CD4-positive, alpha-beta memory T cell (primary cell): ENCODE measurements around the gene COQ8B. TPM values are rescaled to one million over a fixed set of nuclear protein-coding genes. Genes with fewer than 3 reads are reported as not detected.

Experiments used
- CTCF ChIA-PET: fragments of 350-600 bp; sonication (Branson Sonifier 250); formaldehyde crosslinking; loops from one replicate; lab custom pipeline; 2021; ENCODE audit warnings: inconsistent platforms; ENCODE audit not compliant: partially characterized antibody; lab: Charles Lee
- POLR2A ChIA-PET: fragments of 350-600 bp; sonication (Branson Sonifier 250); formaldehyde crosslinking; loops from one replicate; lab custom pipeline; 2021; ENCODE audit not compliant: partially characterized antibody; lab: Charles Lee
- DNase-seq, 5 donors: peaks; one replicate each; pipeline versions ENCODE4 v3.0.0 to v3.0.0-alpha.2; 2020 to 2022; ENCODE audit warnings: mixed read lengths in 1 of 5
- H3K27ac ChIP-seq: one replicate; pipeline ENCODE4 v1.7.0; 2013; ENCODE audit warnings: low read depth, low read length
- H3K27me3 ChIP-seq: 2 replicates; pipeline ENCODE4 v1.7.0; 2013; ENCODE audit warnings: mild to moderate bottlenecking, low read length, moderate library complexity; ENCODE audit not compliant: insufficient read depth
- H3K36me3 ChIP-seq: 2 replicates; pipeline ENCODE4 v1.7.0; 2013; ENCODE audit warnings: mild to moderate bottlenecking, low read length, moderate library complexity; ENCODE audit not compliant: insufficient read depth
- H3K4me1 ChIP-seq: 2 replicates; pipeline ENCODE4 v1.7.0; 2013; ENCODE audit warnings: mild to moderate bottlenecking, low read length, moderate library complexity; ENCODE audit not compliant: insufficient read depth
- H3K4me3 ChIP-seq, 2 donors: one replicate each; pipeline ENCODE4 v1.7.0; 2013; ENCODE audit warnings: low read length in 2 of 2, mild to moderate bottlenecking in 1 of 2
- H3K9me3 ChIP-seq, 2 donors: one replicate each; pipeline ENCODE4 v1.7.0; 2013; ENCODE audit warnings: low read length in 2 of 2, control low read depth in 1 of 2; ENCODE audit not compliant: control insufficient read depth in 1 of 2
- H3K27ac Mint-ChIP-seq, 7 donors: one replicate each; pipeline ENCODE4 v1.8.0; 2020 to 2021; ENCODE audit warnings: mixed read lengths in 7 of 7, mild to moderate bottlenecking in 6 of 7, inconsistent platforms in 3 of 7, moderate library complexity in 3 of 7
- H3K27me3 Mint-ChIP-seq, 2 donors: one replicate each; pipeline ENCODE4 v1.8.0; 2020 to 2021; ENCODE audit warnings: mixed read lengths in 2 of 2
- H3K36me3 Mint-ChIP-seq, 2 donors: one replicate each; pipeline ENCODE4 v1.8.0; 2020 to 2021; ENCODE audit warnings: mixed read lengths in 2 of 2, inconsistent platforms in 1 of 2, mild to moderate bottlenecking in 1 of 2
- H3K4me1 Mint-ChIP-seq, 4 donors: one replicate each; pipeline ENCODE4 v1.8.0; 2020 to 2021; ENCODE audit warnings: mixed read lengths in 4 of 4, mild to moderate bottlenecking in 1 of 4
- H3K4me3 Mint-ChIP-seq, 8 donors: one replicate each; pipeline ENCODE4 v1.8.0; 2020 to 2021; ENCODE audit warnings: mixed read lengths in 8 of 8, mild to moderate bottlenecking in 7 of 8, moderate library complexity in 6 of 8, inconsistent platforms in 3 of 8
- H3K9me3 Mint-ChIP-seq, 8 donors: one replicate each; pipeline ENCODE4 v1.8.0; 2020 to 2021; ENCODE audit warnings: mixed read lengths in 8 of 8, mild to moderate bottlenecking in 5 of 8, inconsistent platforms in 3 of 8, moderate library complexity in 1 of 8
- intact Hi-C: fragments of 100-400 bp; cut with micrococcal nuclease; formaldehyde crosslinking; loops from one replicate; pipeline ENCODE4 v1.15.1; 2023
- polyA plus RNA-seq, 2 donors: library from polyadenylated mRNA; unstranded; fragments of 300-500 nt; fragmentation: Illumina TruSeq; gene quantifications; one replicate each; pipeline ENCODE4 v1.2.3, GENCODE V29; 2021
- total RNA-seq, 2 experiments: library from RNA; stranded (reverse); gene quantifications; one replicate each; pipeline ENCODE4 v1.2.3, GENCODE V29; 2021

The COQ8B gene
- total and polyA plus RNA-seq, 4 experiments from 2014 or later: 20.2 to 54.7 (median 34.2) TPM

GRCh38 chr19:40703029-40703755, 13.5 kb downstream of the COQ8B start:
- H3K9me3 ChIP-seq: no peaks in the 10 kb centered on the region
- CTCF ChIA-PET: interaction anchor here (1.2 kb wide), 1 partner anchor 14 kb away, joined by 4 read pairs; no protein-coding TSS in a partner anchor

GRCh38 chr19:40702337-40703012, 14.2 kb downstream of the COQ8B start:
- H3K9me3 ChIP-seq: no peaks in the 10 kb centered on the region
- no peaks in the 10 kb centered on the region for H3K27me3 Mint-ChIP-seq
- POLR2A ChIA-PET: interaction anchor here (1.0 kb wide), 1 partner anchor 39 kb away, joined by 3 read pairs; no protein-coding TSS in a partner anchor
- H3K27ac Mint-ChIP-seq: peak overlapping the region in 2 of 7 donors; percentile 63 to 64
- H3K27ac ChIP-seq: no peak overlapping the region
- CTCF ChIA-PET: interaction anchor here (0.6 kb wide), 1 partner anchor 447 kb away, joined by 6 read pairs; no protein-coding TSS in a partner anchor
- H3K4me3 Mint-ChIP-seq: no peak overlapping the region
- no peaks in the 10 kb centered on the region for H3K27me3 ChIP-seq
- H3K4me1 ChIP-seq: no peaks in the 10 kb centered on the region
- H3K4me3 ChIP-seq: no peak overlapping the region
- H3K9me3 Mint-ChIP-seq: no peaks in the 10 kb centered on the region
- H3K36me3 Mint-ChIP-seq: peaks cover 33 to 42% of the 10 kb centered on the region in 2 donors
- intact Hi-C loops: no loop called here
- H3K36me3 ChIP-seq: peaks cover 42% of the 10 kb centered on the region
- DNase-seq: no peak
- H3K4me1 Mint-ChIP-seq: peaks cover 0 to 2% (median 0%) of the 10 kb centered on the region in 4 donors

More at GRCh38 chr19:40703029-40703755, 13.5 kb downstream of the COQ8B start:
- Mint-ChIP-seq H3K9me3 (no peaks in the 10 kb centered on the region), H3K4me1 (peaks cover 0 to 7% (median 2%) of the 10 kb centered on the region in 4 donors), H3K27me3 (no peaks in the 10 kb centered on the region), H3K36me3 (peaks cover 35 to 42% of the 10 kb centered on the region in 2 donors), H3K4me3 (no peak overlapping the region), H3K27ac (peak overlapping the region in 2 of 7 donors; percentile 29 to 68)
- intact Hi-C loops: no loop called here
- Histone ChIP-seq H3K4me3 (no peak overlapping the region), H3K27ac (no peak overlapping the region), H3K4me1 (no peaks in the 10 kb centered on the region), H3K36me3 (peaks cover 42% of the 10 kb centered on the region), H3K27me3 (no peaks in the 10 kb centered on the region)
- no peak for DNase-seq
- POLR2A ChIA-PET: interaction anchor here (1.0 kb wide), 1 partner anchor 40 kb away, joined by 3 read pairs; no protein-coding TSS in a partner anchor

- ChIA-PET POLR2A (interaction anchor here (0.6 kb wide), 1 partner anchor 86 kb away, joined by 3 read pairs; no protein-coding TSS in a partner anchor), CTCF (no interaction called here)
- H3K4me3 ChIP-seq: no peak overlapping the region
- peaks cover 29 to 42% of the 10 kb centered on the region in 2 donors for H3K36me3 Mint-ChIP-seq
- H3K4me1 ChIP-seq: no peaks in the 10 kb centered on the region
- H3K27ac ChIP-seq: no peak overlapping the region
- no peaks in the 10 kb centered on the region for H3K27me3 ChIP-seq
- DNase-seq: no peak
- no peaks in the 10 kb centered on the region for H3K27me3 Mint-ChIP-seq
- H3K9me3 ChIP-seq: no peaks in the 10 kb centered on the region
- no peak overlapping the region for H3K4me3 Mint-ChIP-seq
- intact Hi-C loops: no loop called here
- H3K4me1 Mint-ChIP-seq: no peaks in the 10 kb centered on the region
- H3K9me3 Mint-ChIP-seq: no peaks in the 10 kb centered on the region
- peaks cover 42% of the 10 kb centered on the region for H3K36me3 ChIP-seq
- no peak overlapping the region for H3K27ac Mint-ChIP-seq
Observed at GRCh38 chr19:40701758-40702157, 14.9 kb downstream of the COQ8B start.

- no peaks in the 10 kb centered on the region for H3K27me3 ChIP-seq
- ChIA-PET CTCF (no interaction called here), POLR2A (interaction anchor here (0.8 kb wide), 1 partner anchor 9 kb away, joined by 3 read pairs; the partner anchor contains the start of gene NUMBL)
- Mint-ChIP-seq H3K36me3 (peaks cover 28 to 41% of the 10 kb centered on the region in 2 donors), H3K4me3 (no peak overlapping the region), H3K27me3 (no peaks in the 10 kb centered on the region), H3K27ac (no peak overlapping the region), H3K9me3 (no peaks in the 10 kb centered on the region), H3K4me1 (no peaks in the 10 kb centered on the region)
- DNase-seq: no peak
- no peak overlapping the region for H3K4me3 ChIP-seq
- intact Hi-C loops: no loop called here
- H3K4me1 ChIP-seq: no peaks in the 10 kb centered on the region
- H3K36me3 ChIP-seq: peaks cover 36% of the 10 kb centered on the region
- no peak overlapping the region for H3K27ac ChIP-seq
- H3K9me3 ChIP-seq: no peaks in the 10 kb centered on the region
Observed at GRCh38 chr19:40700083-40700482, 16.6 kb downstream of the COQ8B start.

- Mint-ChIP-seq H3K4me3 (no peak overlapping the region), H3K27ac (peak overlapping the region in 1 of 7 donors; percentile 66), H3K4me1 (no peaks in the 10 kb centered on the region), H3K27me3 (no peaks in the 10 kb centered on the region), H3K9me3 (no peaks in the 10 kb centered on the region), H3K36me3 (peaks cover 5 to 29% of the 10 kb centered on the region in 2 donors)
- no peaks in the 10 kb centered on the region for H3K27me3 ChIP-seq
- ChIA-PET CTCF (no interaction called here), POLR2A (no interaction called here)
- no peak overlapping the region for H3K4me3 ChIP-seq
- no peaks in the 10 kb centered on the region for H3K4me1 ChIP-seq
- DNase-seq: no peak
- intact Hi-C loops: no loop called here
- peaks cover 9% of the 10 kb centered on the region for H3K36me3 ChIP-seq
- H3K9me3 ChIP-seq: no peaks in the 10 kb centered on the region
- H3K27ac ChIP-seq: no peak overlapping the region
Observed at GRCh38 chr19:40697007-40697406, 19.7 kb downstream of the COQ8B start.

GRCh38 chr19:40695881-40696280, 20.8 kb downstream of the COQ8B start:
- Mint-ChIP-seq H3K27ac (no peak overlapping the region), H3K36me3 (peaks cover 4 to 20% of the 10 kb centered on the region in 2 donors), H3K4me1 (peaks cover 0 to 2% (median under 1%) of the 10 kb centered on the region in 4 donors), H3K9me3 (no peaks in the 10 kb centered on the region), H3K4me3 (no peak overlapping the region), H3K27me3 (no peaks in the 10 kb centered on the region)
- Histone ChIP-seq H3K9me3 (no peaks in the 10 kb centered on the region), H3K4me1 (no peaks in the 10 kb centered on the region), H3K36me3 (peaks cover 5% of the 10 kb centered on the region), H3K4me3 (no peak overlapping the region), H3K27ac (no peak overlapping the region), H3K27me3 (no peaks in the 10 kb centered on the region)
- ChIA-PET POLR2A (no interaction called here), CTCF (no interaction called here)
- no peak for DNase-seq
- intact Hi-C loops: no loop called here

GRCh38 chr19:40693896-40694295, 22.8 kb downstream of the COQ8B start:
- no peak overlapping the region for H3K4me3 Mint-ChIP-seq
- ChIA-PET CTCF (no interaction called here), POLR2A (no interaction called here)

More at GRCh38 chr19:40693896-40694295, 22.8 kb downstream of the COQ8B start:
- Mint-ChIP-seq H3K9me3 (no peaks in the 10 kb centered on the region), H3K36me3 (peaks cover 4 to 15% of the 10 kb centered on the region in 2 donors), H3K4me1 (peaks cover 2 to 6% (median 4%) of the 10 kb centered on the region in 4 donors), H3K27me3 (no peaks in the 10 kb centered on the region), H3K27ac (peak overlapping the region in 4 of 7 donors; percentile 18 to 37 (median 30))
- Histone ChIP-seq H3K36me3 (no peaks in the 10 kb centered on the region), H3K4me3 (no peak overlapping the region), H3K27me3 (no peaks in the 10 kb centered on the region), H3K4me1 (peaks cover 8% of the 10 kb centered on the region), H3K27ac (no peak overlapping the region), H3K9me3 (no peaks in the 10 kb centered on the region)
- intact Hi-C loops: no loop called here
- DNase-seq: no peak
